AG04449 (cell line): Measurements from ENCODE around the gene PCDH18.

Experiments
- CTCF ChIA-PET: fragments of 350-600 bp; formaldehyde crosslinking; extraction: SDS; loops from one replicate; lab custom pipeline; 2021; ENCODE audit warnings: antibody characterized with exemption; lab: Yijun Ruan, JAX
- POLR2A ChIA-PET: fragments of 400-600, 350-600 bp; formaldehyde crosslinking; extraction: SDS; loops from one replicate; lab custom pipeline; 2020; ENCODE audit warnings: antibody characterized with exemption, inconsistent platforms; lab: Yijun Ruan, JAX
- DNase-seq: peaks from one replicate; pipeline ENCODE4 v3.0.0-alpha.2; 2010; ENCODE audit warnings: low read depth, low spot score
- H3K4me3 ChIP-seq: 2 replicates; pipeline ENCODE4 v1.5.1; 2011; ENCODE audit warnings: low read depth, mild to moderate bottlenecking, control low read depth, low read length
- CTCF ChIP-seq: IDR thresholded peaks from one replicate; pipeline ENCODE4 v1.5.1; 2011; ENCODE audit warnings: mild to moderate bottlenecking, moderate library complexity, low read length, control low read depth, inconsistent platforms; ENCODE audit not compliant: insufficient read depth; ENCODE audit errors: missing control alignments

The PCDH18 gene

GRCh38 chr4:137531986-137532868 lies at the start of gene PCDH18:
Gene PCDH18, minus strand, starts transcription at chr4:137532494. Its CDS starts 406 bp downstream, at chr4:137532088.
- DNase-seq = peak; percentile 84
- peak within 1 kb of the TSS; percentile 81 for H3K4me3 ChIP-seq
- POLR2A ChIA-PET = interaction anchor here (0.6 to 2.2 kb wide), 9 partner anchors 12 to 408 kb away, joined by 3 to 8 read pairs (median 4); no protein-coding TSS in a partner anchor
- no peak for TF ChIP-seq CTCF
- CTCF ChIA-PET = interaction anchor here (0.8 to 2.6 kb wide), 13 partner anchors 8 to 408 kb away, joined by 3 to 14 read pairs (median 5); no protein-coding TSS in a partner anchor

- no peak for DNase-seq
- ChIA-PET CTCF (interaction anchor here (1.0 kb wide), 1 partner anchor 14 kb away, joined by 3 read pairs; no protein-coding TSS in a partner anchor), POLR2A (no interaction called here)
- no peak overlapping the region for H3K4me3 ChIP-seq
- TF ChIP-seq CTCF = no peak
Measured at GRCh38 chr4:137576446-137576845, 44.2 kb upstream of the PCDH18 start.

- no peak overlapping the region for H3K4me3 ChIP-seq
- POLR2A ChIA-PET = no interaction called here
- CTCF ChIA-PET = interaction anchor here (1.5 kb wide), 1 partner anchor 11 kb away, joined by 3 read pairs; no protein-coding TSS in a partner anchor
- TF ChIP-seq CTCF = no peak
- no peak for DNase-seq
Measured at GRCh38 chr4:137572647-137573046, 40.4 kb upstream of the PCDH18 start.

GRCh38 chr4:137572163-137572562 lies 39.9 kb upstream of the PCDH18 start:
- H3K4me3 ChIP-seq = no peak overlapping the region
- TF ChIP-seq CTCF = no peak
- DNase-seq = no peak
- ChIA-PET POLR2A (no interaction called here), CTCF (interaction anchor here (1.5 kb wide), 1 partner anchor 11 kb away, joined by 3 read pairs; no protein-coding TSS in a partner anchor)

GRCh38 chr4:137559801-137560200 lies 27.5 kb upstream of the PCDH18 start:
- no peak for TF ChIP-seq CTCF
- no peak for DNase-seq
- CTCF ChIA-PET = no interaction called here
- POLR2A ChIA-PET = no interaction called here
- H3K4me3 ChIP-seq = no peak overlapping the region

GRCh38 chr4:137558951-137559350 lies 26.7 kb upstream of the PCDH18 start:
- peak; percentile 28 for DNase-seq
- H3K4me3 ChIP-seq = no peak overlapping the region
- CTCF ChIA-PET = interaction anchor here (0.7 kb wide), 1 partner anchor 435 kb away, joined by 6 read pairs; no protein-coding TSS in a partner anchor
- POLR2A ChIA-PET = no interaction called here
- TF ChIP-seq CTCF = no peak
